Measurements from ENCODE around the gene USP34. TPM values are rescaled to one million over a fixed set of nuclear protein-coding genes. Genes with fewer than 3 reads are reported as not detected.

Gene USP34
- total and polyA plus RNA-seq, 9 of the 15 experiments (the other 6 are each of a cell fraction or from before 2014, with no cell fraction given): 19.8 to 108 (median 67.8) TPM

DNA sequence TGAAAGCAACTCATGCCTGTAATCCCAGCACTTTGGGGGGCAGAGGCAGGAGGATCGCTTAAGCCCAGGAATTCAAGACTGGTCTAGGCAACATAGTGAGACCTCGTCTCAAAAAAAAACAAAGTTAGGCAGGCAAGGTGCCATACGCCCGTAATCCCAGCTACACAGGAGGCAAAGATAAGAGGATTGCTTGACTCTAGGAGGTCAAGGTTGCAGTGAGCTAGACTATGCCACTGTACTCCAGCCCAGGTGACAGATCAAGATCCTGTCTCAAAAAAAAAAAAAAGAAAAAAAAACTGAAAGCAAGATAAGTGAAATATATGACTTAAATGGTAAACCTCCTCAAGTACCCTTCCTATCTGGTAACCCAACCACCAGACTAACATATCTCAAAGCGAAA, 59.8 kb downstream of the USP34 start (continued):
- no peak for TF ChIP-seq MEF2A (IDR thresholded peaks at IDR 0.05; ENCODE audit: control insufficient read depth, low read depth, low read length)
- TF ChIP-seq ZNF224 (CRISPR knock-in tag; IDR thresholded peaks at IDR 0.05): no peak
- no peak for TF ChIP-seq FOS (IDR thresholded peaks at IDR 0.05; ENCODE audit: extremely low read depth, insufficient read length)
- no peak for TF ChIP-seq RNF2 (IDR thresholded peaks at IDR 0.05)
- TF ChIP-seq, protein P1, sequence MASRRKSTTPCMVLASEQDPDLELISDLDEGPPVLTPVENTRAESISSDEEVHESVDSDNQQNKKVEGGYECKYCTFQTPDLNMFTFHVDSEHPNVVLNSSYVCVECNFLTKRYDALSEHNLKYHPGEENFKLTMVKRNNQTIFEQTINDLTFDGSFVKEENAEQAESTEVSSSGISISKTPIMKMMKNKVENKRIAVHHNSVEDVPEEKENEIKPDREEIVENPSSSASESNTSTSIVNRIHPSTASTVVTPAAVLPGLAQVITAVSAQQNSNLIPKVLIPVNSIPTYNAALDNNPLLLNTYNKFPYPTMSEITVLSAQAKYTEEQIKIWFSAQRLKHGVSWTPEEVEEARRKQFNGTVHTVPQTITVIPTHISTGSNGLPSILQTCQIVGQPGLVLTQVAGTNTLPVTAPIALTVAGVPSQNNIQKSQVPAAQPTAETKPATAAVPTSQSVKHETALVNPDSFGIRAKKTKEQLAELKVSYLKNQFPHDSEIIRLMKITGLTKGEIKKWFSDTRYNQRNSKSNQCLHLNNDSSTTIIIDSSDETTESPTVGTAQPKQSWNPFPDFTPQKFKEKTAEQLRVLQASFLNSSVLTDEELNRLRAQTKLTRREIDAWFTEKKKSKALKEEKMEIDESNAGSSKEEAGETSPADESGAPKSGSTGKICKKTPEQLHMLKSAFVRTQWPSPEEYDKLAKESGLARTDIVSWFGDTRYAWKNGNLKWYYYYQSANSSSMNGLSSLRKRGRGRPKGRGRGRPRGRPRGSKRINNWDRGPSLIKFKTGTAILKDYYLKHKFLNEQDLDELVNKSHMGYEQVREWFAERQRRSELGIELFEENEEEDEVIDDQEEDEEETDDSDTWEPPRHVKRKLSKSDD (conservative IDR thresholded peaks at IDR 0.05; ENCODE audit: low read length): no peak
- no peak for TF ChIP-seq NEUROD1 (IDR thresholded peaks at IDR 0.05; ENCODE audit: borderline replicate concordance, low read depth, low read length, partially characterized antibody)
- no peak for TF ChIP-seq BCOR (IDR thresholded peaks at IDR 0.05)
- TF ChIP-seq NR2F6 (CRISPR knock-in tag; IDR thresholded peaks at IDR 0.05): no peak
- peak; percentile 24; the same call in 1 of the 2 replicates for TF ChIP-seq SMARCE1 (IDR thresholded peaks at IDR 0.05)
- TF ChIP-seq, protein P2, sequence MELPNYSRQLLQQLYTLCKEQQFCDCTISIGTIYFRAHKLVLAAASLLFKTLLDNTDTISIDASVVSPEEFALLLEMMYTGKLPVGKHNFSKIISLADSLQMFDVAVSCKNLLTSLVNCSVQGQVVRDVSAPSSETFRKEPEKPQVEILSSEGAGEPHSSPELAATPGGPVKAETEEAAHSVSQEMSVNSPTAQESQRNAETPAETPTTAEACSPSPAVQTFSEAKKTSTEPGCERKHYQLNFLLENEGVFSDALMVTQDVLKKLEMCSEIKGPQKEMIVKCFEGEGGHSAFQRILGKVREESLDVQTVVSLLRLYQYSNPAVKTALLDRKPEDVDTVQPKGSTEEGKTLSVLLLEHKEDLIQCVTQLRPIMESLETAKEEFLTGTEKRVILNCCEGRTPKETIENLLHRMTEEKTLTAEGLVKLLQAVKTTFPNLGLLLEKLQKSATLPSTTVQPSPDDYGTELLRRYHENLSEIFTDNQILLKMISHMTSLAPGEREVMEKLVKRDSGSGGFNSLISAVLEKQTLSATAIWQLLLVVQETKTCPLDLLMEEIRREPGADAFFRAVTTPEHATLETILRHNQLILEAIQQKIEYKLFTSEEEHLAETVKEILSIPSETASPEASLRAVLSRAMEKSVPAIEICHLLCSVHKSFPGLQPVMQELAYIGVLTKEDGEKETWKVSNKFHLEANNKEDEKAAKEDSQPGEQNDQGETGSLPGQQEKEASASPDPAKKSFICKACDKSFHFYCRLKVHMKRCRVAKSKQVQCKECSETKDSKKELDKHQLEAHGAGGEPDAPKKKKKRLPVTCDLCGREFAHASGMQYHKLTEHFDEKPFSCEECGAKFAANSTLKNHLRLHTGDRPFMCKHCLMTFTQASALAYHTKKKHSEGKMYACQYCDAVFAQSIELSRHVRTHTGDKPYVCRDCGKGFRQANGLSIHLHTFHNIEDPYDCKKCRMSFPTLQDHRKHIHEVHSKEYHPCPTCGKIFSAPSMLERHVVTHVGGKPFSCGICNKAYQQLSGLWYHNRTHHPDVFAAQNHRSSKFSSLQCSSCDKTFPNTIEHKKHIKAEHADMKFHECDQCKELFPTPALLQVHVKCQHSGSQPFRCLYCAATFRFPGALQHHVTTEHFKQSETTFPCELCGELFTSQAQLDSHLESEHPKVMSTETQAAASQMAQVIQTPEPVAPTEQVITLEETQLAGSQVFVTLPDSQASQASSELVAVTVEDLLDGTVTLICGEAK (IDR thresholded peaks at IDR 0.05): 0 out of 2 replicates have a peak, but pooled peaks have one; percentile 38
- TF ChIP-seq, protein P2 (CRISPR knock-in tag; IDR thresholded peaks at IDR 0.05): no peak
- TF ChIP-seq POLR2G (IDR thresholded peaks at IDR 0.05; ENCODE audit: low read depth, low read length): no peak
- no peak for TF ChIP-seq CBX8 (IDR thresholded peaks at IDR 0.05; ENCODE audit: borderline replicate concordance, extremely low read depth, low read depth, low read length, poor library complexity, severe bottlenecking)
- TF ChIP-seq, protein P3, sequence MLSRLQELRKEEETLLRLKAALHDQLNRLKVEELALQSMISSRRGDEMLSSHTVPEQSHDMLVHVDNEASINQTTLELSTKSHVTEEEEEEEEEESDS (CRISPR knock-in tag; IDR thresholded peaks at IDR 0.05): no peak
- TF ChIP-seq, protein P4, sequence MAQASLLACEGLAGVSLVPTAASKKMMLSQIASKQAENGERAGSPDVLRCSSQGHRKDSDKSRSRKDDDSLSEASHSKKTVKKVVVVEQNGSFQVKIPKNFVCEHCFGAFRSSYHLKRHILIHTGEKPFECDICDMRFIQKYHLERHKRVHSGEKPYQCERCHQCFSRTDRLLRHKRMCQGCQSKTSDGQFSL (CRISPR knock-in tag; IDR thresholded peaks at IDR 0.05): no peak
- TF ChIP-seq, protein P4 (tag; IDR thresholded peaks at IDR 0.05): no peak

All from K562 (cell line).